GM18505 (cell line): ENCODE data around the gene ZNF816.
A peak's percentile ranks its signal among the peaks of the same experiment; 100 is the strongest.
"Not testable (repeated sequence)": the region's sequence is repeated elsewhere in the genome, so short reads cannot be mapped to it uniquely, and the experiment has no call there.

ENCODE experiments used
- ATAC-seq: cut with Tn5 transposase; IDR thresholded peaks from one replicate; pipeline ENCODE4 v1.9.1; 2021; ENCODE audit not compliant: unreplicated experiment
- POLR2A ChIP-seq: IDR thresholded peaks from 4 replicates; pipeline ENCODE4 v1.6.1; 2011; ENCODE audit warnings: borderline replicate concordance; ENCODE audit not compliant: insufficient read depth, insufficient read length; ENCODE audit errors: extremely low read depth

ZNF816 gene

GRCh38 chr19:52991484-52991883 lies 28.8 kb upstream of the ZNF816 start:
- no peak for ATAC-seq
- no peak for TF ChIP-seq POLR2A

GRCh38 chr19:52990759-52991418 lies 28.2 kb upstream of the ZNF816 start:
- TF ChIP-seq POLR2A: no peak
- no peak for ATAC-seq

GRCh38 chr19:52988506-52988905 lies 25.8 kb upstream of the ZNF816 start:
- no peak for ATAC-seq
- no peak for TF ChIP-seq POLR2A

GRCh38 chr19:52987221-52987620 lies 24.5 kb upstream of the ZNF816 start:
- TF ChIP-seq POLR2A: no peak
- no peak for ATAC-seq

GRCh38 chr19:52983167-52983566 lies 20.5 kb upstream of the ZNF816 start:
- not testable (repeated sequence) for ATAC-seq

GRCh38 chr19:52981329-52981728 lies 18.6 kb upstream of the ZNF816 start:
- no peak for ATAC-seq
- TF ChIP-seq POLR2A: no peak

GRCh38 chr19:52967772-52968171 lies 5.1 kb upstream of the ZNF816 start:
- TF ChIP-seq POLR2A: no peak
- ATAC-seq: no peak

GRCh38 chr19:52963247-52963618 lies 552 bp upstream of the ZNF816 start:
- no peak for TF ChIP-seq POLR2A
- ATAC-seq: peak; percentile 4

GRCh38 chr19:52961981-52962380 lies 700 bp downstream of the ZNF816 start:
- TF ChIP-seq POLR2A: no peak
- ATAC-seq: no peak

GRCh38 chr19:52959613-52960295 lies 2.9 kb downstream of the ZNF816 start:
- TF ChIP-seq POLR2A: no peak
- ATAC-seq: no peak

- no peak for TF ChIP-seq POLR2A
- ATAC-seq: no peak
These were observed 5.1 kb downstream of the ZNF816 start for GRCh38 chr19:52957591-52957990.

- TF ChIP-seq POLR2A: no peak
- no peak for ATAC-seq
These were observed 5.8 kb downstream of the ZNF816 start for GRCh38 chr19:52956917-52957316.

GRCh38 chr19:52949422-52949821 lies 13.3 kb downstream of the ZNF816 start:
- no peak for TF ChIP-seq POLR2A
- ATAC-seq: no peak

- no peak for TF ChIP-seq POLR2A
- no peak for ATAC-seq
These were observed 14.5 kb downstream of the ZNF816 start for GRCh38 chr19:52948025-52948770.
